Breast epithelium (tissue), 3 donors: ENCODE results near the gene RPS6KA6.

Experiments used
- POLR2AphosphoS5 ChIP-seq, 3 donors: sonication (generic); formaldehyde crosslinking; IDR thresholded peaks; one replicate each; pipeline ENCODE4 v1.6.1; 2017; ENCODE audit warnings: antibody characterized with exemption in 3 of 3
- TF ChIP-seq, protein P1 (sequence below), 3 donors: fragments of 450-650 bp; IDR thresholded peaks; one replicate each; pipeline ENCODE4 v1.5.1; 2016 to 2017; ENCODE audit warnings: antibody characterized with exemption in 3 of 3, mild to moderate bottlenecking in 3 of 3, moderate library complexity in 3 of 3

DNA sequence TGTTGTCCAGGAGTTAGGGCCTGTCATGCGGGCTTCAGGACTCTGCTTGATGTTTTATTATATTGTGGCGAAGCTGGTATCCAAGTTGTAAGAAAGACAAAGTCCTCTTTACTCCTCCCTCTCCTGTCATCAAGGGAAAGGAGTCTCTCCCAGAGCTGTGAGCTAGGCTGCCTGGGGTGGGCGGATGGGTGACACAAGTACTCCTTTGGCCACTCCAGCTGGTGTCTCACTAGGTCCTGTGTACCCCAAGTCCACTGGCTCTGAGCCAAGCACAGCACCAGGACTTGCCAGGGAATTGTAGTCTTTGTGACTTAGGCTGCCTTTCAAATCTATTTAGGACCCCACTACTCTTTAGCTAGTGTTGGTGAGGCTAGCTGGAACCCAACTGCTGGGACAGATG lies 36.7 kb upstream of the RPS6KA6 start:
- TF ChIP-seq, protein P1, sequence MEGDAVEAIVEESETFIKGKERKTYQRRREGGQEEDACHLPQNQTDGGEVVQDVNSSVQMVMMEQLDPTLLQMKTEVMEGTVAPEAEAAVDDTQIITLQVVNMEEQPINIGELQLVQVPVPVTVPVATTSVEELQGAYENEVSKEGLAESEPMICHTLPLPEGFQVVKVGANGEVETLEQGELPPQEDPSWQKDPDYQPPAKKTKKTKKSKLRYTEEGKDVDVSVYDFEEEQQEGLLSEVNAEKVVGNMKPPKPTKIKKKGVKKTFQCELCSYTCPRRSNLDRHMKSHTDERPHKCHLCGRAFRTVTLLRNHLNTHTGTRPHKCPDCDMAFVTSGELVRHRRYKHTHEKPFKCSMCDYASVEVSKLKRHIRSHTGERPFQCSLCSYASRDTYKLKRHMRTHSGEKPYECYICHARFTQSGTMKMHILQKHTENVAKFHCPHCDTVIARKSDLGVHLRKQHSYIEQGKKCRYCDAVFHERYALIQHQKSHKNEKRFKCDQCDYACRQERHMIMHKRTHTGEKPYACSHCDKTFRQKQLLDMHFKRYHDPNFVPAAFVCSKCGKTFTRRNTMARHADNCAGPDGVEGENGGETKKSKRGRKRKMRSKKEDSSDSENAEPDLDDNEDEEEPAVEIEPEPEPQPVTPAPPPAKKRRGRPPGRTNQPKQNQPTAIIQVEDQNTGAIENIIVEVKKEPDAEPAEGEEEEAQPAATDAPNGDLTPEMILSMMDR (IDR thresholded peaks at IDR 0.05), result no peak
- TF ChIP-seq POLR2AphosphoS5 (IDR thresholded peaks at IDR 0.05), result no peak
